ENCODE results near the gene MAST2. TPM values are rescaled to one million over a fixed set of nuclear protein-coding genes. Genes with fewer than 3 reads are reported as not detected.

The MAST2 gene
- total RNA-seq, 1 donor from 2014 or later: 81.2 TPM

- intact Hi-C loops (cut with DNase I): no loop called here
- no peak for DNase-seq (ENCODE audit: low spot score)
Observed at GRCh38 chr1:45884700-45885099, 81.3 kb downstream of the MAST2 start.

GRCh38 chr1:45886229-45886628 lies 82.8 kb downstream of the MAST2 start:
- no peak for DNase-seq (ENCODE audit: low spot score)
- intact Hi-C loops (cut with DNase I): no loop called here

GRCh38 chr1:45887156-45887842 lies 83.9 kb downstream of the MAST2 start:
- intact Hi-C loops (cut with DNase I): no loop called here
- DNase-seq (ENCODE audit: low spot score): no peak

GRCh38 chr1:45890078-45890477 lies 86.7 kb downstream of the MAST2 start:
- no peak for DNase-seq (ENCODE audit: low spot score)
- intact Hi-C loops (cut with DNase I): loop anchor here (5.0 kb wide), 1 partner anchor 242 kb away; the partner anchor contains the start of gene PIK3R3

- DNase-seq (ENCODE audit: low spot score): no peak
- intact Hi-C loops (cut with DNase I): loop anchor here (5.0 kb wide), 1 partner anchor 241 kb away; the partner anchor contains the start of gene PIK3R3
Observed at GRCh38 chr1:45891087-45891486, 87.7 kb downstream of the MAST2 start.

GRCh38 chr1:45892068-45892785 lies 88.8 kb downstream of the MAST2 start:
- intact Hi-C loops (cut with DNase I): loop anchor here (5.0 kb wide), 1 partner anchor 240 kb away; the partner anchor contains the start of gene PIK3R3
- DNase-seq (ENCODE audit: low spot score): no peak

- no peak for DNase-seq (ENCODE audit: low spot score)
- intact Hi-C loops (cut with DNase I): loop anchor here (5.0 kb wide), 1 partner anchor 238 kb away; the partner anchor contains the start of gene PIK3R3
Observed at GRCh38 chr1:45894331-45894730, 90.9 kb downstream of the MAST2 start.

- no peak for DNase-seq (ENCODE audit: low spot score)
- intact Hi-C loops (cut with DNase I): loop anchor here (5.0 kb wide), 1 partner anchor 237 kb away; the partner anchor contains the start of gene PIK3R3
Observed at GRCh38 chr1:45894921-45895320, 91.5 kb downstream of the MAST2 start.

- intact Hi-C loops (cut with DNase I): no loop called here
Observed at GRCh38 chr1:45895406-45895805, 92.0 kb downstream of the MAST2 start.

GRCh38 chr1:45906883-45907282 lies 103.5 kb downstream of the MAST2 start:
- no peak for DNase-seq (ENCODE audit: low spot score)
- intact Hi-C loops (cut with DNase I): no loop called here

More at GRCh38 chr1:45895406-45895805, 92.0 kb downstream of the MAST2 start:
- DNase-seq (ENCODE audit: low spot score): no peak

- intact Hi-C loops (cut with DNase I): no loop called here
- DNase-seq (ENCODE audit: low spot score): no peak
Observed at GRCh38 chr1:45908611-45909140, 105.3 kb downstream of the MAST2 start.

GRCh38 chr1:45911634-45912033 lies 108.2 kb downstream of the MAST2 start:
- intact Hi-C loops (cut with DNase I): loop anchor here (2.0 to 5.0 kb wide), 2 partner anchors 115 to 221 kb away; partner anchors contain the start of gene PIK3R3
- DNase-seq (ENCODE audit: low spot score): no peak

- intact Hi-C loops (cut with DNase I): loop anchor here (1.0 to 5.0 kb wide), 3 partner anchors 9 to 219 kb away; partner anchors contain the start of gene PIK3R3
- peak; percentile 77 for DNase-seq (ENCODE audit: low spot score)
Observed at GRCh38 chr1:45913183-45913683, 109.8 kb downstream of the MAST2 start.

GRCh38 chr1:45913731-45914501 lies 110.5 kb downstream of the MAST2 start:
- DNase-seq (ENCODE audit: low spot score): no peak
- intact Hi-C loops (cut with DNase I): loop anchor here (1.0 to 5.0 kb wide), 3 partner anchors 8 to 218 kb away; partner anchors contain the start of gene PIK3R3

- DNase-seq (ENCODE audit: low spot score): no peak
- intact Hi-C loops (cut with DNase I): loop anchor here (5.0 kb wide), 1 partner anchor 217 kb away; the partner anchor contains the start of gene PIK3R3
Observed at GRCh38 chr1:45914836-45915235, 111.4 kb downstream of the MAST2 start.

- DNase-seq (ENCODE audit: low spot score): peak; percentile 81
- intact Hi-C loops (cut with DNase I): loop anchor here (1.0 kb wide), 1 partner anchor 9 kb away; no protein-coding TSS in a partner anchor
Observed at GRCh38 chr1:45922374-45922773, 119.0 kb downstream of the MAST2 start.

GRCh38 chr1:45922813-45923212 lies 119.4 kb downstream of the MAST2 start:
- DNase-seq (ENCODE audit: low spot score): no peak
- intact Hi-C loops (cut with DNase I): loop anchor here (1.0 kb wide), 1 partner anchor 10 kb away; no protein-coding TSS in a partner anchor

GRCh38 chr1:45923343-45923742 lies 119.9 kb downstream of the MAST2 start:
- DNase-seq (ENCODE audit: low spot score): no peak
- intact Hi-C loops (cut with DNase I): no loop called here

- DNase-seq (ENCODE audit: low spot score): no peak
- intact Hi-C loops (cut with DNase I): no loop called here
Observed at GRCh38 chr1:45924736-45925135, 121.3 kb downstream of the MAST2 start.
